Adrenal gland (tissue), 5 donors: ENCODE measurements around the gene COMT.

ENCODE experiments used
- CTCF ChIP-seq, 6 experiments: fragments of 450-650 bp in 4 of 6; fragments of 200-600 bp in 2 of 6; sonication (generic) in 1 of 6; IDR thresholded peaks; 1 replicate in 5 of 6; 2 replicates in 1 of 6; pipeline versions ENCODE4 v1.5.1 to v1.8.0; 2016 to 2021; ENCODE audit warnings: antibody characterized with exemption in 6 of 6, mild to moderate bottlenecking in 2 of 6, moderate library complexity in 1 of 6
- POLR2A ChIP-seq, 2 donors: fragments of 450-650 bp; IDR thresholded peaks; one replicate each; pipeline ENCODE4 v1.6.1; 2017; ENCODE audit warnings: antibody characterized with exemption in 2 of 2, mild to moderate bottlenecking in 2 of 2, moderate library complexity in 1 of 2
- donor health status: DM: no; HTN: no; CAD: no.

- TF ChIP-seq CTCF (IDR thresholded peaks at IDR 0.05) (no peak), POLR2A (IDR thresholded peaks at IDR 0.05) (no peak)
Observed at GRCh38 chr22:19973551-19974267, 32.1 kb downstream of the COMT start.
